Cardiac ventricle fibroblast (primary cell): ENCODE data around the gene PXMP4. TPM values are rescaled to one million over a fixed set of nuclear protein-coding genes. Genes with fewer than 3 reads are reported as not detected.

Experiments used
- total RNA-seq: library from RNA; depleted of rRNA; stranded (reverse); fragments of >200 nt; gene quantifications from 2 replicates; pipeline ENCODE4 v1.2.3, GENCODE V29; 2015

Gene PXMP4
- 4.5 and 8.8 TPM in 2 replicates for total RNA-seq

DNA sequence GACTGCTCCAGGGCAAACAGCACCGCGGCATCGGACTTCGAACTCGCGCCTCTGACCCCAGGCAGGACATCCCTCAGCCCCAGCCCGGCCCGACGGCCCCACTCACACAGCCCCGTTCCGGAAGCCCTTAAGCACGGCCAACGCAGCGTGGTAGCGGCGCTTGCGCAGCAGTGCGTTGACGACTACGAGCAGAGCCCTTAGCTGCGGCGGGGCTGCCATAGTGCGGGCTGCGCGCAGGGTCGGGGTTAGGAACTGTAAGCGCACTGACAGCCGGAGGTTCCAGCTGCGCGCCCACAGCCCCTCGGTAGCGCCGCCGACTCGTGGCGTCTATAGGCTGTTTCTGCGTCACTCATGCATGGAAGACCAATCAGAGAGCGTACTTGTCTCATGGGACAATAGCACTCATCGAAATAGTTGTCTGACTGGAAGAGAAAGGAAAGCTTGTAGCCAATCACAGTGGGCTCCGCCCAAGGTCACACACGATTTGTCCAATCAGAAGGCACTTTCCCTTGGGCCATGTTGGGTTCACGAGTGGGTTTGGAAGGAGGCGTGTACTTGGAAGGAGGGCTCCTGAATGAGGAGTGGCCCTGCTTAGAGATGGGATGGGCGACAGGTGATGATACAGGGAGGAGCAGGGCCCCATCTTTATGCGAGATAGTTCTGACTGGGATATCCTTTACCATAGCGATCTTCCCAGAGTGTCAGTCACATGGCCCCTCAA, at the start of gene PXMP4:
TSS of gene PXMP4 (minus strand) at position 322 of the 721 bp plus-strand sequence. CDS start at position 219, 103 bp downstream.

GRCh38 chr20:33731693-33732165, 11.6 kb upstream of the PXMP4 start, which contains the start of gene ZNF341:
Gene ZNF341, plus strand, starts transcription at chr20:33731996. Its CDS starts 26 bp downstream, at chr20:33732022.

DNA sequence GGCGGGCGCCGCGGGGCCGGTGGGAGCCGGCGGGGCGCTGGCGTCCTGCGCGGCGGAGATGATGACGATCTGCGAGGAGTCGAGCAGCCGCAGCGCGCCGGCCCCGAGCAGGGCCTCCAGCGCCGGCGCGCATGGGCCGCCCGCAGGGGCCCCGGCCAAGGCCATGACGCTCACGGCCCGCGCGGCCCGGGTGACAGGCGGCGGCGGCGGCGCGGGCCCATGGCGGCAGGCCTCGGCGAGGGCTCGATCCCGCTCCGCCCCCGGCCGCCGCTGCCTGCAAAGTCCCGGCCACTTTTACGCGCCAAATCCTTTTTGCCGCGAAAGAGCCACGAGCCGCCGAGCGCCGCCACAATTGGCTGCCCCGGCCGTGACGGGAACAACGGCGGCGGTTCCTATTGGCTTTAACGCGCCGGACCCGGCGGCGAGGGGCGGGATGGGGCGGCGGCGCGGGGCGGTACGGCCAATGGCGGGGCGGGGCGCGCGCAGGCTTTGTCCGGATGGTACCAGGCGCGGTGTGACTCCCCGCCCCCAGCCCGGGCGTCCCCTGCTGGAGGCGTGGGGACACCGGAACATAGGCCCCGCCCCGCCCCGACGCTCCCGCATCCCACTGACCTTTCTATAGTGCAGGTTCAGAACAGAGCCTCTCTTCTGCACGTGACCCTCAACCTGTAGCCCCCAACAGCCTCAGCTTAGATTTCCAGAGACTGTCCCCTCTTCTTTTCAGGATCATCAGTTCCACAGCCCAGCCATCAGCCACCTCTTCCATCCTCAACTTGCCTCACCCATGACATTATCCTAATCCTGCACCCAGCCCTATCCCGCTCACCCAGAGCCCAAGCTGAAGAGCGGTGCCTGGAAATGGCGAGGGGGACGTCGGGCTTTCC, 33.8 kb downstream of the PXMP4 start, which contains the start of gene E2F1:
TSS of gene E2F1 (minus strand) at position 286 of the 884 bp plus-strand sequence. CDS start at position 165, 121 bp downstream.

DNA sequence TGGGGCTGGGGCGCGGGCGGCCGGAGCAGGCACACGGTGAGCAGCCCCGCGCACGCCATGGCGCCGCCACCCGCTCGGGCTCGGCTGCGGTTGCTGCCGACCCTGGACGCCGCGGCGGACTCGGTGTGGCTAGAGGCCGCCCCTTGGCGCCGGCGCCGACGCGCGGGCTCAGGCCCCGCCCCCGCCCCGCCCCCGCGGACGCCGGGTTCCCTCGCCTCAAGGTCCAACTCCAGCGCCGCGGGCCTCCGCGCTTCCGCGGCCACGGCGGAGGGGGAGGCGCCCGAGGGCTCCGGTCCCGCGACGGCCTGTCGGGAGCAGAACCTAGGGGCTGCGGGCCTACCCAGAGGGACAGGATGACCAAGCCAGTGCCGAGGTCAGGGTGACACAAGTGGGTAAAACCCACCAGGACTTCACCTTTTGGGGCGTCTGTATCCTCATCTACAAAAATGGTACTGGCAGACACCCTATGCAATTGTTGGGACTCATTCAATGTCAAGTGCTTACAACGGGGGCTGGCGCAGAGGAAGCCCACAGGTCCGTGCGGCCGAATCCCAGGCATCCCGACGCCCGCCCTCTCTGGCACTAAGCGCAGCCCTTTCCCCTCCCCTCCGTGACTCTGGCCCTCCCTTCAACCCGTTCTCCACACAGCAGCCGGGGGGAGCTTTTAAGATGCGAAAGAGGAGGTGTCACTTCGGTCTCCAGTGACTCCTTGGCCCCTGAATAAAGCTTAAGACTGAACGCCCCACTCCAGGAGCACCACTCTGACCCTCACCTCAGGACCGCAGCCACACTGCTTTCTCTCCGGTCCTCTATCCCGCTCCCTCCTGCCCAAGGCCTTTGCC, 45.6 kb downstream of the PXMP4 start, which contains the start of gene NECAB3:
TSS of gene NECAB3 (minus strand) at position 135 of the 842 bp plus-strand sequence. CDS start at position 59, 76 bp downstream.

GRCh38 chr20:33666293-33667244, 53.5 kb downstream of the PXMP4 start, which contains the start of gene ACTL10:
Gene ACTL10, plus strand, starts transcription at chr20:33666943. Its CDS starts 555 bp downstream, at chr20:33667498.

GRCh38 chr20:33662172-33662571, 57.9 kb downstream of the PXMP4 start, which contains the start of gene C20orf144:
Gene C20orf144, plus strand, starts transcription at chr20:33662327. Its CDS starts 19 bp downstream, at chr20:33662346.

Other genes starting within 250 kb of the PXMP4 start
- gene CBFA2T2, start 230.2 kb downstream of the PXMP4 start, total RNA-seq = 7.4 and 8.9 TPM in 2 replicates
- gene C20orf144, start 58.0 kb downstream of the PXMP4 start, total RNA-seq = not detected in 2 replicates
- 2.1 and 2.2 TPM in 2 replicates for gene ACTL10, start 53.4 kb downstream of the PXMP4 start, total RNA-seq
- 27.5 and 29.7 TPM in 2 replicates for gene NECAB3, start 45.9 kb downstream of the PXMP4 start, total RNA-seq
- gene E2F1, start 33.9 kb downstream of the PXMP4 start, total RNA-seq = 1.3 and 2.6 TPM in 2 replicates
- gene ZNF341, start 11.7 kb upstream of the PXMP4 start, total RNA-seq = 1.4 TPM in 2 replicates
- gene CHMP4B, start 91.0 kb upstream of the PXMP4 start, total RNA-seq = 64.1 and 64.3 TPM in 2 replicates